Stimulated activated CD8-positive, alpha-beta memory T cell treated with anti-CD3 and anti-CD28 coated beads, Interleukin-4, amount 100 ng/mL, for 24 hours (primary cell): ENCODE results near the gene CIB4.
"Not testable (repeated sequence)": the region's sequence is repeated elsewhere in the genome, so short reads cannot be mapped to it uniquely, and the experiment has no call there.

Source experiments
- DNase-seq: peaks from one replicate; pipeline ENCODE4 v3.0.0-alpha.2; 2020; ENCODE audit warnings: low read depth

The CIB4 gene

GRCh38 chr2:26568076-26568890, 72.9 kb downstream of the CIB4 start:
- DNase-seq: no peak

GRCh38 chr2:26567534-26567933, 73.6 kb downstream of the CIB4 start:
- DNase-seq: no peak

- not testable (repeated sequence) for DNase-seq
These were observed 74.4 kb downstream of the CIB4 start for GRCh38 chr2:26566731-26567130.

GRCh38 chr2:26566081-26566375, 75.1 kb downstream of the CIB4 start:
- DNase-seq: no peak

GRCh38 chr2:26564121-26564644, 77.0 kb downstream of the CIB4 start:
- no peak for DNase-seq

- no peak for DNase-seq
These were observed 77.5 kb downstream of the CIB4 start for GRCh38 chr2:26563686-26564085.

GRCh38 chr2:26562811-26563645, 78.1 kb downstream of the CIB4 start:
- no peak for DNase-seq

- peak; percentile 7 for DNase-seq
These were observed 79.0 kb downstream of the CIB4 start for GRCh38 chr2:26561918-26562810.

- no peak for DNase-seq
These were observed 79.8 kb downstream of the CIB4 start for GRCh38 chr2:26561376-26561775.

GRCh38 chr2:26560892-26561291, 80.3 kb downstream of the CIB4 start:
- no peak for DNase-seq

GRCh38 chr2:26559556-26559955, 81.6 kb downstream of the CIB4 start:
- no peak for DNase-seq

- DNase-seq: no peak
These were observed 82.1 kb downstream of the CIB4 start for GRCh38 chr2:26559044-26559405.

GRCh38 chr2:26558271-26559043, 82.7 kb downstream of the CIB4 start:
- DNase-seq: no peak

GRCh38 chr2:26557244-26557925, 83.8 kb downstream of the CIB4 start:
- DNase-seq: no peak

- no peak for DNase-seq
These were observed 84.6 kb downstream of the CIB4 start for GRCh38 chr2:26556309-26557243.

- no peak for DNase-seq
These were observed 85.7 kb downstream of the CIB4 start for GRCh38 chr2:26555246-26556133.

GRCh38 chr2:26552641-26553374, 88.4 kb downstream of the CIB4 start:
- DNase-seq: no peak
